Measurements from ENCODE around the gene GARRE1.
A peak's percentile ranks its signal among the peaks of the same experiment; 100 is the strongest.
"Not testable (repeated sequence)": the region's sequence is repeated elsewhere in the genome, so short reads cannot be mapped to it uniquely, and the experiment has no call there.

Gene GARRE1

GRCh38 chr19:34232566-34233481 lies 21.5 kb upstream of the GARRE1 start:
- peak; percentile 89 for ATAC-seq

- no peak for ATAC-seq
Measured at GRCh38 chr19:34235425-34235940, 18.9 kb upstream of the GARRE1 start.

- ATAC-seq, result no peak
Measured at GRCh38 chr19:34236035-34236987, 18.0 kb upstream of the GARRE1 start.

- ATAC-seq, result no peak
Measured at GRCh38 chr19:34237283-34237682, 17.1 kb upstream of the GARRE1 start.

- ATAC-seq, result no peak
Measured at GRCh38 chr19:34237939-34238338, 16.4 kb upstream of the GARRE1 start.

GRCh38 chr19:34241513-34242337 lies 12.6 kb upstream of the GARRE1 start:
- ATAC-seq, result no peak

GRCh38 chr19:34243138-34243875 lies 11.0 kb upstream of the GARRE1 start:
- ATAC-seq, result not testable (repeated sequence)

GRCh38 chr19:34243876-34244578 lies 10.3 kb upstream of the GARRE1 start:
- no peak for ATAC-seq

GRCh38 chr19:34244611-34245299 lies 9.6 kb upstream of the GARRE1 start:
- no peak for ATAC-seq

- no peak for ATAC-seq
Measured at GRCh38 chr19:34246340-34246739, 8.0 kb upstream of the GARRE1 start.

GRCh38 chr19:34248941-34249340 lies 5.4 kb upstream of the GARRE1 start:
- ATAC-seq, result no peak

- not testable (repeated sequence) for ATAC-seq
Measured at GRCh38 chr19:34253167-34253566, 1.2 kb upstream of the GARRE1 start.

- not testable (repeated sequence) for ATAC-seq
Measured at GRCh38 chr19:34253681-34254045, 691 bp upstream of the GARRE1 start.

GRCh38 chr19:34254698-34255432 lies 511 bp downstream of the GARRE1 start:
- ATAC-seq, result peak; percentile 50 to 57

GRCh38 chr19:34255546-34255945 lies 1.2 kb downstream of the GARRE1 start:
- ATAC-seq, result no peak

- ATAC-seq, result no peak
Measured at GRCh38 chr19:34256835-34257558, 2.6 kb downstream of the GARRE1 start.

GRCh38 chr19:34257559-34257924 lies 3.2 kb downstream of the GARRE1 start:
- ATAC-seq, result no peak

GRCh38 chr19:34259367-34260095 lies 5.2 kb downstream of the GARRE1 start:
- no peak for ATAC-seq

All from activated CD4-positive, CD25-positive, alpha-beta regulatory T cell treated with anti-CD3 and anti-CD28 coated beads, Interleukin-2, amount 50 U/mL, for 24 hours (primary cell).